ENCODE measurements around the gene DRD3.

DNA sequence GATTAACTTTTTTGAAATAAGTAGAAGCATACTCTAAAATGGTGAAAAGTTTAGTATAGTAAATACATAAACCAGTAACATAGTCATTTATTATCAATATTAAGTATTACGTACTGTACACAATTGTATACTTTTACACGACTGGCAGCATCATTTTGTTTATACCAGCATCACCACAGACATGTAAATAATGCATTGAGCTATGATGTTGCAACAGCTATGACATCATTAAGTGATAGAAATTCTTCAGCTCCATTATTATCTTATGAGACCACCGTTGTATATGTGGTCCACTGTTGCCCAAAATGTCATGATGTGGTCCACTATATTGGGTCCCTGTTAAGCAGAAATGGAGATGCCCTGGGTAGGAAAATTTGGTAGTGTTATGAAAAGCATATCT lies 51.3 kb downstream of the DRD3 start:
- TF ChIP-seq, protein P1, sequence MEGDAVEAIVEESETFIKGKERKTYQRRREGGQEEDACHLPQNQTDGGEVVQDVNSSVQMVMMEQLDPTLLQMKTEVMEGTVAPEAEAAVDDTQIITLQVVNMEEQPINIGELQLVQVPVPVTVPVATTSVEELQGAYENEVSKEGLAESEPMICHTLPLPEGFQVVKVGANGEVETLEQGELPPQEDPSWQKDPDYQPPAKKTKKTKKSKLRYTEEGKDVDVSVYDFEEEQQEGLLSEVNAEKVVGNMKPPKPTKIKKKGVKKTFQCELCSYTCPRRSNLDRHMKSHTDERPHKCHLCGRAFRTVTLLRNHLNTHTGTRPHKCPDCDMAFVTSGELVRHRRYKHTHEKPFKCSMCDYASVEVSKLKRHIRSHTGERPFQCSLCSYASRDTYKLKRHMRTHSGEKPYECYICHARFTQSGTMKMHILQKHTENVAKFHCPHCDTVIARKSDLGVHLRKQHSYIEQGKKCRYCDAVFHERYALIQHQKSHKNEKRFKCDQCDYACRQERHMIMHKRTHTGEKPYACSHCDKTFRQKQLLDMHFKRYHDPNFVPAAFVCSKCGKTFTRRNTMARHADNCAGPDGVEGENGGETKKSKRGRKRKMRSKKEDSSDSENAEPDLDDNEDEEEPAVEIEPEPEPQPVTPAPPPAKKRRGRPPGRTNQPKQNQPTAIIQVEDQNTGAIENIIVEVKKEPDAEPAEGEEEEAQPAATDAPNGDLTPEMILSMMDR (conservative IDR thresholded peaks at IDR 0.05 in 1 of 2, IDR thresholded peaks at IDR 0.05 in 1 of 2; ENCODE audit: low read depth in 1 of 2, low read length in 2 of 2): no peak
- no peak for TF ChIP-seq EZH2 (IDR thresholded peaks at IDR 0.05; ENCODE audit: low read length, missing control alignments)
